Stimulated activated CD8-positive, alpha-beta memory T cell treated with anti-CD3 and anti-CD28 coated beads, Interleukin-7, amount 100 ng/mL, for 48 hours (primary cell): ENCODE data around the gene FIZ1.

Experiments
- DNase-seq, 2 donors: peaks; one replicate each; pipeline ENCODE4 v3.0.0-alpha.2; 2020; ENCODE audit warnings: low read depth in 1 of 2; ENCODE audit errors: extremely low read depth in 1 of 2

The FIZ1 gene

GRCh38 chr19:55599468-55599841 lies at the start of gene FIZ1:
Gene FIZ1, minus strand, starts transcription at chr19:55599517. Its CDS starts 1,652 bp downstream, at chr19:55597865.
- peak; percentile 86 to 96 for DNase-seq

- DNase-seq: no peak
Observed at GRCh38 chr19:55648585-55649267, 49.4 kb upstream of the FIZ1 start.

- DNase-seq: no peak
Observed at GRCh38 chr19:55647732-55648584, 48.6 kb upstream of the FIZ1 start, which contains the start of gene CCDC106. Gene CCDC106, plus strand, starts transcription at chr19:55648212. Its CDS starts 835 bp downstream, at chr19:55649047.

GRCh38 chr19:55646889-55647731 lies 47.8 kb upstream of the FIZ1 start:
- DNase-seq: no peak

GRCh38 chr19:55645512-55645881 lies 46.2 kb upstream of the FIZ1 start:
- no peak for DNase-seq

- DNase-seq: no peak
Observed at GRCh38 chr19:55644842-55645511, 45.7 kb upstream of the FIZ1 start.

GRCh38 chr19:55644191-55644833 lies 45.0 kb upstream of the FIZ1 start:
- no peak for DNase-seq

GRCh38 chr19:55643887-55644176 lies 44.5 kb upstream of the FIZ1 start:
- DNase-seq: no peak

- peak; percentile 69 to 82 for DNase-seq
Observed at GRCh38 chr19:55643003-55643886, 43.9 kb upstream of the FIZ1 start, which contains the start of gene ZNF581. Gene ZNF581, plus strand, starts transcription at chr19:55643649. Its CDS starts 923 bp downstream, at chr19:55644572.

- DNase-seq: no peak
Observed at GRCh38 chr19:55642153-55643002, 43.1 kb upstream of the FIZ1 start.

GRCh38 chr19:55641426-55642152 lies 42.3 kb upstream of the FIZ1 start:
- no peak for DNase-seq

- DNase-seq: no peak
Observed at GRCh38 chr19:55640577-55641425, 41.5 kb upstream of the FIZ1 start, which contains the start of gene ZNF580. Gene ZNF580, plus strand, starts transcription at chr19:55641002. Its CDS starts 1,507 bp downstream, at chr19:55642509.

- no peak for DNase-seq
Observed at GRCh38 chr19:55640043-55640576, 40.8 kb upstream of the FIZ1 start.

- peak in 1 of 2 donors; percentile 68 for DNase-seq
Observed at GRCh38 chr19:55638864-55639359, 39.6 kb upstream of the FIZ1 start.

GRCh38 chr19:55637534-55637933 lies 38.2 kb upstream of the FIZ1 start:
- no peak for DNase-seq

- DNase-seq: no peak
Observed at GRCh38 chr19:55636723-55637122, 37.4 kb upstream of the FIZ1 start.
